ENCODE data around the gene LRRC56.

LRRC56 gene

DNA sequence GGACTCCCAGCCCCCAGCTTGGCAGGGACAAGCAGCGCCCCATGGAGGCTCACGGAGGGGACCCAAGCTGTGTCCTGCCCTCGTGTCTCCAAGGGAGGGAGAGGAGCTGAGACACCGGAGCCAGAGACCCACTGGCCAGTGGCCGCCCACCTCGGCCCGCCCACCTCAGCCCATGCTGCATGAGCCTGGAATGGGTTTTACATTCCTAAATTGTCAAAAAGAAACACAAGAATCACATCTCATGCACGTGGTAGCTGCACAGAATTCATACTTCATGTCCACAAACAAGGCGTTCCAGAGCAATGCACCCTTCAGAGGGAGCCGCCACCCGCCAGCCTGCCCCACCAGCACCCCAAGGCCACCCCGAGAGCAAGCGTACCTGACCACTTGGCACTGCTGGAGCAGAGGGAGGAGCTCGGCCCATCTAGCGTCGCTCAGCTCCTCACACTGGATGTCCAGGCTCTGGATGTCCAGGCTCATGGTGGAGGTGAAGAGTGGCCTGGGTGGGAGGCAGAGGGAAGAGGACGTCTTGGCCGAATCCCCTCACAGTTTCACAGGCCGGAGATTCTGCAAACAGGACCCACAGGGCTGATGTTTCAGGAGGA is 35.5 kb upstream of the LRRC56 start:
- H3K4me3 ChIP-seq (ENCODE audit: low read depth, low read length): no peak overlapping the region
- TF ChIP-seq, protein P1, sequence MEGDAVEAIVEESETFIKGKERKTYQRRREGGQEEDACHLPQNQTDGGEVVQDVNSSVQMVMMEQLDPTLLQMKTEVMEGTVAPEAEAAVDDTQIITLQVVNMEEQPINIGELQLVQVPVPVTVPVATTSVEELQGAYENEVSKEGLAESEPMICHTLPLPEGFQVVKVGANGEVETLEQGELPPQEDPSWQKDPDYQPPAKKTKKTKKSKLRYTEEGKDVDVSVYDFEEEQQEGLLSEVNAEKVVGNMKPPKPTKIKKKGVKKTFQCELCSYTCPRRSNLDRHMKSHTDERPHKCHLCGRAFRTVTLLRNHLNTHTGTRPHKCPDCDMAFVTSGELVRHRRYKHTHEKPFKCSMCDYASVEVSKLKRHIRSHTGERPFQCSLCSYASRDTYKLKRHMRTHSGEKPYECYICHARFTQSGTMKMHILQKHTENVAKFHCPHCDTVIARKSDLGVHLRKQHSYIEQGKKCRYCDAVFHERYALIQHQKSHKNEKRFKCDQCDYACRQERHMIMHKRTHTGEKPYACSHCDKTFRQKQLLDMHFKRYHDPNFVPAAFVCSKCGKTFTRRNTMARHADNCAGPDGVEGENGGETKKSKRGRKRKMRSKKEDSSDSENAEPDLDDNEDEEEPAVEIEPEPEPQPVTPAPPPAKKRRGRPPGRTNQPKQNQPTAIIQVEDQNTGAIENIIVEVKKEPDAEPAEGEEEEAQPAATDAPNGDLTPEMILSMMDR (IDR thresholded peaks at IDR 0.05; ENCODE audit: borderline replicate concordance, insufficient read depth, low read depth, low read length): no peak

- TF ChIP-seq, protein P1 (IDR thresholded peaks at IDR 0.05; ENCODE audit: borderline replicate concordance, insufficient read depth, low read depth, low read length): no peak
- no peak overlapping the region for H3K4me3 ChIP-seq (ENCODE audit: low read depth, low read length)
These were observed 34.8 kb upstream of the LRRC56 start for GRCh38 chr11:502288-503178.

- H3K4me3 ChIP-seq (ENCODE audit: low read depth, low read length): peak overlapping the region; percentile 23
- TF ChIP-seq, protein P1 (IDR thresholded peaks at IDR 0.05; ENCODE audit: borderline replicate concordance, insufficient read depth, low read depth, low read length): no peak
These were observed 33.9 kb upstream of the LRRC56 start for GRCh38 chr11:503179-503981.

GRCh38 chr11:504053-504993 is 33.0 kb upstream of the LRRC56 start:
- TF ChIP-seq, protein P1 (IDR thresholded peaks at IDR 0.05; ENCODE audit: borderline replicate concordance, insufficient read depth, low read depth, low read length): no peak
- peak overlapping the region; percentile 65 for H3K4me3 ChIP-seq (ENCODE audit: low read depth, low read length)

DNA sequence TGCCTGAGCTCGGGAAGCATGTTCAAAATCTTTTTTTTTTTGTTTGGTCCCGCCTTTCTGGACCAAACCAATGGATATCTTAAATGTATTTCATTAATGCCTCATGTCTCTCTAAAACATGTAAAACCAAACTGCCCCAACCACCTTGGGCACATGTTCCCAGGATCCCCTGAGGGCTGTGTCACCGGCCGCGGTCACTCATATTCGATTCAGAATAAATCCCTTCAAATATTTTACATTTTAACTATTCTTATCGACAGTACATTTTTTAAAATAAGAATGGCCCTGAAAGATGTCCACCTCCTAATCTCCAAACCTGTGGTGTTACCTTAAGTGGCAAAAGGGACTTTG is 32.4 kb upstream of the LRRC56 start:
- peak overlapping the region; percentile 65 for H3K4me3 ChIP-seq (ENCODE audit: low read depth, low read length)
- TF ChIP-seq, protein P1 (IDR thresholded peaks at IDR 0.05; ENCODE audit: borderline replicate concordance, insufficient read depth, low read depth, low read length): no peak

GRCh38 chr11:506238-506994 is 30.9 kb upstream of the LRRC56 start:
- H3K4me3 ChIP-seq (ENCODE audit: low read depth, low read length): peak overlapping the region; percentile 80
- TF ChIP-seq, protein P1 (IDR thresholded peaks at IDR 0.05; ENCODE audit: borderline replicate concordance, insufficient read depth, low read depth, low read length): no peak

Measured in GM12875 (cell line).